ENCODE data around the gene RAET1G. TPM values are rescaled to one million over a fixed set of nuclear protein-coding genes. Genes with fewer than 3 reads are reported as not detected.
A peak's percentile ranks its signal among the peaks of the same experiment; 100 is the strongest.
"Not testable (repeated sequence)": the region's sequence is repeated elsewhere in the genome, so short reads cannot be mapped to it uniquely, and the experiment has no call there.

RAET1G gene
- total RNA-seq, 1 experiment from 2014 or later = 9.9 TPM

- ChIA-PET POLR2A (no interaction called here), CTCF (interaction anchor here (0.6 to 1.4 kb wide), 3 partner anchors 85 to 463 kb away, joined by 3 to 8 read pairs (median 4); no protein-coding TSS in a partner anchor)
- intact Hi-C loops (cut with micrococcal nuclease) = no loop called here
- Mint-ChIP-seq H3K36me3 (ENCODE audit: insufficient read depth, unreplicated experiment) (no peaks in the 10 kb centered on the region), H3K27me3 (ENCODE audit: insufficient read depth, unreplicated experiment) (peaks cover 32% of the 10 kb centered on the region), H3K4me1 (ENCODE audit: insufficient read depth, unreplicated experiment) (peaks cover 17% of the 10 kb centered on the region), H3K9me3 (ENCODE audit: unreplicated experiment) (no peaks in the 10 kb centered on the region), H3K27ac (ENCODE audit: low read depth, unreplicated experiment) (no peak overlapping the region), H3K4me3 (ENCODE audit: unreplicated experiment) (no peak overlapping the region)
- no TSS peak for BruUV-seq (replicated peaks)
- DNase-seq (ENCODE audit: unreplicated experiment) = no peak
- TF ChIP-seq CTCF (IDR thresholded peaks at IDR 0.05; ENCODE audit: unreplicated experiment) = no peak
These were observed 8.6 kb upstream of the RAET1G start for GRCh38 chr6:149931501-149931900.

GRCh38 chr6:149929422-149929821 lies 6.5 kb upstream of the RAET1G start:
- peaks cover 32% of the 10 kb centered on the region for H3K27me3 Mint-ChIP-seq (ENCODE audit: insufficient read depth, unreplicated experiment)
- no peaks in the 10 kb centered on the region for H3K9me3 Mint-ChIP-seq (ENCODE audit: unreplicated experiment)
- no peaks in the 10 kb centered on the region for H3K36me3 Mint-ChIP-seq (ENCODE audit: insufficient read depth, unreplicated experiment)
- peaks cover 15% of the 10 kb centered on the region for H3K4me1 Mint-ChIP-seq (ENCODE audit: insufficient read depth, unreplicated experiment)
- POLR2A ChIA-PET = no interaction called here
- TF ChIP-seq CTCF (IDR thresholded peaks at IDR 0.05; ENCODE audit: unreplicated experiment) = peak; percentile 12
- no TSS peak for BruUV-seq (replicated peaks)
- H3K4me3 Mint-ChIP-seq (ENCODE audit: unreplicated experiment) = no peak overlapping the region
- CTCF ChIA-PET = interaction anchor here (1.2 kb wide), 1 partner anchor 97 kb away, joined by 3 read pairs; no protein-coding TSS in a partner anchor
- DNase-seq (ENCODE audit: unreplicated experiment) = no peak
- H3K27ac Mint-ChIP-seq (ENCODE audit: low read depth, unreplicated experiment) = no peak overlapping the region
- intact Hi-C loops (cut with micrococcal nuclease) = loop anchor here (10.0 kb wide), 1 partner anchor 385 kb away; the partner anchor contains the start of gene PPIL4

- not testable (repeated sequence) for H3K36me3 Mint-ChIP-seq (ENCODE audit: insufficient read depth, unreplicated experiment); H3K4me3 Mint-ChIP-seq (ENCODE audit: unreplicated experiment); BruUV-seq (replicated peaks); DNase-seq (ENCODE audit: unreplicated experiment); H3K9me3 Mint-ChIP-seq (ENCODE audit: unreplicated experiment); H3K27ac Mint-ChIP-seq (ENCODE audit: low read depth, unreplicated experiment)
- CTCF ChIA-PET = interaction anchor here (0.6 to 1.3 kb wide), 7 partner anchors 44 to 887 kb away, joined by 3 to 4 read pairs (median 3); no protein-coding TSS in a partner anchor
- intact Hi-C loops (cut with micrococcal nuclease) = loop anchor here (10.0 kb wide), 1 partner anchor 382 kb away; the partner anchor contains the start of gene PPIL4
- peaks cover 16% of the 10 kb centered on the region for H3K4me1 Mint-ChIP-seq (ENCODE audit: insufficient read depth, unreplicated experiment)
- POLR2A ChIA-PET = interaction anchor here (0.7 kb wide), 1 partner anchor 219 kb away, joined by 3 read pairs; no protein-coding TSS in a partner anchor
- H3K27me3 Mint-ChIP-seq (ENCODE audit: insufficient read depth, unreplicated experiment) = peaks cover 32% of the 10 kb centered on the region
These were observed 4.1 kb upstream of the RAET1G start for GRCh38 chr6:149927025-149927424.

GRCh38 chr6:149925974-149926777 lies 3.3 kb upstream of the RAET1G start:
- no peaks in the 10 kb centered on the region for H3K36me3 Mint-ChIP-seq (ENCODE audit: insufficient read depth, unreplicated experiment)
- peaks cover 32% of the 10 kb centered on the region for H3K27me3 Mint-ChIP-seq (ENCODE audit: insufficient read depth, unreplicated experiment)
- no peaks in the 10 kb centered on the region for H3K9me3 Mint-ChIP-seq (ENCODE audit: unreplicated experiment)
- TF ChIP-seq CTCF (IDR thresholded peaks at IDR 0.05; ENCODE audit: unreplicated experiment) = peak; percentile 94
- DNase-seq (ENCODE audit: unreplicated experiment) = peak; percentile 90
- no peak overlapping the region for H3K27ac Mint-ChIP-seq (ENCODE audit: low read depth, unreplicated experiment)
- peak overlapping the region; percentile 12 for H3K4me3 Mint-ChIP-seq (ENCODE audit: unreplicated experiment)
- ChIA-PET POLR2A (interaction anchor here (0.7 kb wide), 1 partner anchor 220 kb away, joined by 3 read pairs; no protein-coding TSS in a partner anchor), CTCF (interaction anchor here (0.6 to 3.9 kb wide), 9 partner anchors 43 to 193 kb away, joined by 3 to 43 read pairs (median 4); no protein-coding TSS in a partner anchor)
- no TSS peak for BruUV-seq (replicated peaks)
- peaks cover 19% of the 10 kb centered on the region for H3K4me1 Mint-ChIP-seq (ENCODE audit: insufficient read depth, unreplicated experiment)
- intact Hi-C loops (cut with micrococcal nuclease) = loop anchor here (1.0 to 10.0 kb wide), 5 partner anchors 61 to 381 kb away; partner anchors contain the start of gene PPIL4
